Heart right ventricle (tissue), 16 donors: ENCODE results near the gene TMEM247. TPM values are rescaled to one million over a fixed set of nuclear protein-coding genes. Genes with fewer than 3 reads are reported as not detected.
"Not testable (repeated sequence)": the region's sequence is repeated elsewhere in the genome, so short reads cannot be mapped to it uniquely, and the experiment has no call there.

Experiments used
- ATAC-seq, 8 donors: fragments of 200-7000 bp; cut with Tn5 transposase; one replicate each; pipeline ENCODE4 v1.9.1; 2020; ENCODE audit warnings: mild to moderate bottlenecking in 8 of 8, moderate library complexity in 8 of 8, moderate number of reproducible peaks in 1 of 8
- DNase-seq, 2 donors: peaks; one replicate each; pipeline ENCODE4 v3.0.0-alpha.2; 2020
- H3K27ac ChIP-seq, 10 donors: fragments of 200-600 bp; sonication (generic) in 2 of 10; one replicate each; pipeline versions ENCODE4 v1.5.0 to v1.8.0; 2020 to 2022; ENCODE audit warnings: mild to moderate bottlenecking in 3 of 10
- H3K27me3 ChIP-seq, 7 donors: fragments of 200-600 bp; one replicate each; pipeline ENCODE4 v1.8.0; 2021 to 2022; ENCODE audit warnings: mild to moderate bottlenecking in 2 of 7
- H3K36me3 ChIP-seq, 9 donors: fragments of 200-600 bp; sonication (generic) in 1 of 9; one replicate each; pipeline versions ENCODE4 v1.5.0 to v1.8.0; 2020 to 2022; ENCODE audit warnings: mild to moderate bottlenecking in 2 of 9
- H3K4me1 ChIP-seq, 9 donors: fragments of 200-600 bp; sonication (generic) in 1 of 9; one replicate each; pipeline versions ENCODE4 v1.5.0 to v1.8.0; 2020 to 2022; ENCODE audit warnings: mild to moderate bottlenecking in 4 of 9
- H3K4me3 ChIP-seq, 10 donors: fragments of 200-600 bp; sonication (generic) in 2 of 10; one replicate each; pipeline versions ENCODE4 v1.5.0 to v1.8.0; 2020 to 2022; ENCODE audit warnings: mild to moderate bottlenecking in 7 of 10, moderate library complexity in 2 of 10
- H3K9me3 ChIP-seq, 11 donors: fragments of 200-600 bp in 10 of 11; sonication (generic) in 2 of 11; one replicate each; pipeline versions ENCODE4 v1.5.0 to v1.8.0; 2013 to 2022; ENCODE audit warnings: mild to moderate bottlenecking in 2 of 11, control low read depth in 1 of 11, moderate library complexity in 1 of 11
- WGBS, 2 donors: extraction: QIAGEN DNeasy Blood & Tissue Kit; methylation state at CpG; one replicate each; pipeline ENCODE4 v1.1.7; 2013; ENCODE audit warnings: inconsistent platforms in 1 of 2; 5-methylcytosine and 5-hydroxymethylcytosine counted together
- intact Hi-C, 10 donors: fragments of 100-400 bp; cut with DNase I; formaldehyde crosslinking; loops; one replicate each; pipeline versions ENCODE4 v1.11.1 to v1.14.2; 2022
- polyA plus RNA-seq, 2 donors: library from polyadenylated mRNA; stranded (reverse); fragments of 200-250 nt; gene quantifications; one replicate each; pipeline ENCODE4 v1.2.3, GENCODE V29; 2013
- total RNA-seq, 10 donors: library from RNA; stranded (reverse); fragmentation: NEBNext Ultra II Directional in 3 of 10; extraction: Animal tissue kit (Norgen Biotek cat#: 25700) in 3 of 10; gene quantifications; one replicate each; pipeline versions ENCODE4 v1.2.1 to v1.2.4, GENCODE V29; 2021 to 2023
- TF ChIP-seq, protein P1 (sequence below), 9 donors: fragments of 200-600 bp; sonication (generic) in 2 of 9; IDR thresholded peaks; one replicate each; pipeline versions ENCODE4 v1.5.0 to v1.8.0; 2021 to 2022; ENCODE audit warnings: antibody characterized with exemption in 9 of 9, mild to moderate bottlenecking in 5 of 9, moderate library complexity in 1 of 9
- donor health status: Arrhythmogenic right ventricular cardiomyopathy.
- donor health status: ischemic (EF 13 %, LVEDD 7.1; RV severe dilation, severe dysfunction).
- donor health status: healthy with polysubstance abuse.
- donor health status: DM: no; HTN: yes; CAD: no.
- donor health status: DM: no; HTN: no; CAD: no.
- donor health status: ischemic (EF 25% LVEDD 6.9; RV normal size, moderate dysfunction).
- donor health status: ischemic (EF 25% LVEDD 5.7; RV mildly dilated, moderate dysfunction).
- donor health status: healthy.
- donor health status: DM: yes; HTN: yes; CAD: no.
- donor health status: Ischemic cardiomyopathy.
- donor health status: ischemic (EF 35%, LVEDD 5.7; RV mildly dilated, moderate dysfunction).
- donor health status: nonischemic (EF 11% LVEDD 7.7; RV severe dilation, severe dysfunction).
- donor health status: DM: yes; HTN: yes; CAD: no.
- donor health status: PGD.
- donor health status: ischemic (EF 29% LVEDD 5.4; RV normal size, mild dysfunction).
- donor health status: nonischemic (EF 23%, LVEDD 6.1; RV moderate dilation, normal function).

The TMEM247 gene
- total and polyA plus RNA-seq, 12 donors: not detected

DNA sequence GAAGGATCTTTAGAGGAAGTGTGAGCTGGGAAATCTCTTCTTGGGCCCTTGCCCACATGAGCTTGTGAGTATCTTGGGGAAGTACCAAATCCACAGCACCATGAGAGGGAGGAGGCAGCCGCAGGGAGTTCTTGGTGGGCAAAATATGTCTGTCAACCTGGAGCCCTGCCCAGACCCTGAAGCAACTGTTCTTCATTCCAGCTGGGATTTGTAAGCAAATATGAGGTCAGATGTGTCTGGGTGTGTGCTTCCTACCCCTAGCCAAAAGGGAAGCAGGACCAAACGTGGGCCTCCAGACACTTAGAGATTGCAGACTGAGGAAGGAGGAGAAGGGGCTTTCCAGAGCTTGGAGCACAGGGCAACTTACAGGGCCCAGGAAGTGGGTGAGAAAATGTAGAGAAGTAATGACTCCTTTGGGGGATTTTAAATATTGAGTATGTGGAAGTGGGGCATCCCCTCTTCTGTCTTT lies 41.9 kb downstream of the TMEM247 start:
- ATAC-seq: peak; percentile 76 to 89 (median 82)
- H3K4me3 ChIP-seq: no peak overlapping the region
- DNase-seq: peak; percentile 63 to 71
- H3K4me1 ChIP-seq: peaks cover 5 to 35% (median 25%) of the 10 kb centered on the region in 9 donors
- WGBS, 2 donors: 32 to 51% methylated on average over 2 of the region's 2 CpGs
- intact Hi-C loops: loop anchor here in 1 of 10 donors (10.0 kb wide), 1 partner anchor 84 kb away; no protein-coding TSS in a partner anchor
- peak overlapping the region; percentile 28 to 72 (median 51) for H3K27ac ChIP-seq
- H3K36me3 ChIP-seq: no peaks in the 10 kb centered on the region
- H3K27me3 ChIP-seq: no peaks in the 10 kb centered on the region
- peaks cover 0 to 17% (median 8%) of the 10 kb centered on the region in 11 donors for H3K9me3 ChIP-seq
- TF ChIP-seq, protein P1, sequence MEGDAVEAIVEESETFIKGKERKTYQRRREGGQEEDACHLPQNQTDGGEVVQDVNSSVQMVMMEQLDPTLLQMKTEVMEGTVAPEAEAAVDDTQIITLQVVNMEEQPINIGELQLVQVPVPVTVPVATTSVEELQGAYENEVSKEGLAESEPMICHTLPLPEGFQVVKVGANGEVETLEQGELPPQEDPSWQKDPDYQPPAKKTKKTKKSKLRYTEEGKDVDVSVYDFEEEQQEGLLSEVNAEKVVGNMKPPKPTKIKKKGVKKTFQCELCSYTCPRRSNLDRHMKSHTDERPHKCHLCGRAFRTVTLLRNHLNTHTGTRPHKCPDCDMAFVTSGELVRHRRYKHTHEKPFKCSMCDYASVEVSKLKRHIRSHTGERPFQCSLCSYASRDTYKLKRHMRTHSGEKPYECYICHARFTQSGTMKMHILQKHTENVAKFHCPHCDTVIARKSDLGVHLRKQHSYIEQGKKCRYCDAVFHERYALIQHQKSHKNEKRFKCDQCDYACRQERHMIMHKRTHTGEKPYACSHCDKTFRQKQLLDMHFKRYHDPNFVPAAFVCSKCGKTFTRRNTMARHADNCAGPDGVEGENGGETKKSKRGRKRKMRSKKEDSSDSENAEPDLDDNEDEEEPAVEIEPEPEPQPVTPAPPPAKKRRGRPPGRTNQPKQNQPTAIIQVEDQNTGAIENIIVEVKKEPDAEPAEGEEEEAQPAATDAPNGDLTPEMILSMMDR (IDR thresholded peaks at IDR 0.05): no peak

DNA sequence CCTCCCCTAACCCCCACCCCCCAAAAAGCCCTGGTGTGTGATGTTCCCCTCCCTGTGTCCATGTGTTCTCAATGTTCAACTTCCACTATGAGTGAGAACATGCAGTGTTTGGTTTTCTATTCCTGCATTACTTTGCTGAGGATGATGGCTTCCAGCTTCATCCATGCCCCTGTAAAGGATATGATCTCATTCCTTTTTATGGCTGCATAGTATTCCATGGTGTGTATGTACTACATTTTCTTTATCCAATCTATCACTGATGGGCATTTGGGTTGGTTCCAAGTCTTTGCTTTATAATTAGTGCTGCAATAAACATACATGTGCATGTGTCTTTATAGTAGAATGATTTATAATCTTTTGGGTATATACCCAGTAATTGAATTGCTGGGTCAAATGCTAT lies 43.0 kb downstream of the TMEM247 start:
- not testable (repeated sequence) for H3K9me3 ChIP-seq, DNase-seq, ATAC-seq, H3K27me3 ChIP-seq, H3K36me3 ChIP-seq, H3K4me3 ChIP-seq, H3K27ac ChIP-seq
- peaks cover 5 to 35% (median 25%) of the 10 kb centered on the region in 9 donors for H3K4me1 ChIP-seq
- intact Hi-C loops: loop anchor here in 1 of 10 donors (10.0 kb wide), 1 partner anchor 82 kb away; no protein-coding TSS in a partner anchor

DNA sequence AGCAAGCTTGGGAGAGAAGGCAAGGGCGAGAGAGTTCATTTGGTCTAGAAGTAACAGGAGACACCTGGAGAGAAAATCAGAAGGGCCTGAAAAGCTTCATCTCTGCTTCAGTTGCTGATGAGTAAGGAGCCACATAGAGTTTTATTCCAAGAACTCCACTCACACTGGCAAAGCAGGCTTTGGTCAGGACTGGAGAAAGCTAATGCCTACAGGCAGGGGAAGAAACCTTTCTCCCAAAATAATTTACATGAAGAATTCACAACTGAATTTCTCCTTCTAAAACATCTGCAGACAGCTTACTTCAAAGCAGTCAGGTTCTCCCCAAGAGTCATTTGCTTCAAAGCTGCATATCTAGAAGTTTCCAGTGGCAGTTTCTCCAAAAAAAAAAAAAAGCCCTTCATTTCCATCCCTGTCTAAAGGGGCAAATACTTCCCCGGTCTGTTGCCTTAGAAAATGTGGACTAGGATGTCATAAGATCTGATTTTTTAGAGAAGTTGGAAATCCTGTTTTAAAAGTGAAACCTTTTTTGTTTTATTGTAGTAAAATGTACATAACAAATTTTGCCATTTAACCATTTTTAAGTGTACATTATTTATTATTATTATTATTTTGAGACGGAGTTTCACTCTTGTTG lies 46.3 kb downstream of the TMEM247 start:
- intact Hi-C loops: loop anchor here in 1 of 10 donors (10.0 kb wide), 1 partner anchor 79 kb away; no protein-coding TSS in a partner anchor
- H3K27me3 ChIP-seq: no peaks in the 10 kb centered on the region
- H3K9me3 ChIP-seq: peaks cover 0 to 2% (median 0%) of the 10 kb centered on the region in 11 donors
- DNase-seq (no peak), ATAC-seq (no peak)
- TF ChIP-seq, protein P1 (IDR thresholded peaks at IDR 0.05): no peak
- peaks cover 1 to 21% (median 11%) of the 10 kb centered on the region in 9 donors for H3K4me1 ChIP-seq
- WGBS, 2 donors: 89 to 92% methylated on average over 3 of the region's 3 CpGs
- H3K27ac ChIP-seq: no peak overlapping the region
- H3K36me3 ChIP-seq: no peaks in the 10 kb centered on the region
- no peak overlapping the region for H3K4me3 ChIP-seq

DNA sequence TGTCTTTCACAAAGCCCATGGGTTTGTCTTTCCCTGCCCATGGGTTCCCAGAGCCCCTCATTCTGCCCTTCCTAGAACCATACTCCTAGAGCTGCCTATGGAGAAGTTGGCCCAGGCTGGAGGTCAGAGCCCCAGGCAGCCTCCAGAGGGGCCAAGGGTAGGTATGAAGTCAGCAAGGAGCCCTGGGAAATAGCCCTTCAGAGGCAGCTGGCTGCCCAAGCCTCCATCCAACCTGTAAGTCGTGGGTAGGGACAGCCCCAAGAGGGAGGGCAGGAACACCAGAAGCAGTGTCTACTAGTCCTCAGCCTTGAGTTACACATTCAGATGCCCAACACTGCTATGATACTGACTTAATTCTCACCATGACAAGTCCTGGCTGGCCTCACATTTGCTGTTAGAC lies 49.5 kb downstream of the TMEM247 start:
- TF ChIP-seq, protein P1 (IDR thresholded peaks at IDR 0.05): no peak
- no peaks in the 10 kb centered on the region for H3K27me3 ChIP-seq
- DNase-seq (no peak), ATAC-seq (no peak)
- 89 to 94% methylated on average over 1 of the region's 1 CpG for WGBS, 2 donors
- intact Hi-C loops: loop anchor here in 1 of 10 donors (10.0 kb wide), 1 partner anchor 76 kb away; no protein-coding TSS in a partner anchor
- no peaks in the 10 kb centered on the region for H3K36me3 ChIP-seq
- peaks cover 0 to 7% (median 0%) of the 10 kb centered on the region in 9 donors for H3K4me1 ChIP-seq
- no peak overlapping the region for H3K4me3 ChIP-seq
- no peak overlapping the region for H3K27ac ChIP-seq
- H3K9me3 ChIP-seq: peaks cover 0 to 6% (median 0%) of the 10 kb centered on the region in 11 donors

DNA sequence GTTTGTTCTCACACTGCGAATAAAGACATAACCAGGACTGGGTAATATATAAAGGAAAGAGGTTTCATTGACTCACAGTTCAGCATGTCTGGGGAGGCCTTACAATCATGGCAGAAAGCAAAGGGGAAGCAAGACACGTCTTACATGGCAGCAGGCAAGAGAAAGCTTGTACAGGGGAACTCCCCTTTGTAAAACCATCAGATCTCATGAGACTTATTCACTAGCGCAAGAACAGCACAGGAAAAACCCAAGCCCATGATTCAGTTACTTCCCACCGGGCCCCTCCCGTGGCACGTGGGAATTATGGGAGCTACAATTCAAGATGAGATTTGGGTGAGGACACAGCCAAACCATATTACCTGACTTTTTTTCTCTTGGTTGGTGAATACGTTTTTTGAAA lies 51.3 kb downstream of the TMEM247 start:
- WGBS, 2 donors: 84 to 85% methylated on average over 7 of the region's 7 CpGs
- intact Hi-C loops: no loop called here

More for the DNA sequence above, 51.3 kb downstream of the TMEM247 start:
- ATAC-seq (no peak), DNase-seq (no peak)
- H3K36me3 ChIP-seq: peaks cover 0 to 5% (median 0%) of the 10 kb centered on the region in 9 donors
- no peak overlapping the region for H3K4me3 ChIP-seq
- no peak overlapping the region for H3K27ac ChIP-seq
- no peaks in the 10 kb centered on the region for H3K27me3 ChIP-seq
- H3K9me3 ChIP-seq: peaks cover 0 to 6% (median 0%) of the 10 kb centered on the region in 11 donors
- peaks cover 0 to 19% (median 0%) of the 10 kb centered on the region in 9 donors for H3K4me1 ChIP-seq
- TF ChIP-seq, protein P1 (IDR thresholded peaks at IDR 0.05): no peak
